ENCODE measurements around the gene RAB36.

The RAB36 gene

DNA sequence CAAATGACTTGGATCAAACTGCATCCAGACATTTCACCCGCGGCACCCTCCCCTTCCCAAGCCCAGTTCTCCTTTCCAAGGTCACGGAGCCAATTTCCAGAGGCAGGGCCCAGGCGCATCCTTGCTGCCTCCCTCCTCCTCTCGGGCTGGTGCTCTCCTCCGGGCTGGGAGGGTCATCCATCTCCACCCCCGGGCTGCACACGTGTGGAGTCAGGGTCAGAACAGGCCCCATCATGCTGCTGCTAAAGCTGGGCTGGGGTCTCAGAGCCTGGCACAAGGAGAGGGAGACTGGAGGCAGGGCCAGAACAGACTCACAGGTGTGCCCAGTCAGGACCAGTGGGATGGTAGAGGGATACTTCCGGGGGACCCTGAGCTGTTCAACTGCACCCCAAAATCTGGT lies 17.5 kb upstream of the RAB36 start:
- H3K27ac ChIP-seq (ENCODE audit: low read length): no peak overlapping the region
- no peaks in the 10 kb centered on the region for H4K20me1 ChIP-seq (ENCODE audit: insufficient read depth, low read length)
- no peaks in the 10 kb centered on the region for H3K79me2 ChIP-seq (ENCODE audit: low read length)
- peak overlapping the region; percentile 39 for H2AFZ ChIP-seq (ENCODE audit: low read length)
- no peaks in the 10 kb centered on the region for H3K9me2 ChIP-seq (replicated peaks; ENCODE audit: insufficient read depth, low read length)
- H3K4me3 ChIP-seq (ENCODE audit: low read length): no peak overlapping the region
- TF ChIP-seq EZH2phosphoT487 (IDR thresholded peaks at IDR 0.05; ENCODE audit: low read length) (no peak), EZH2 (optimal IDR thresholded peaks at IDR 0.05; ENCODE audit: low read depth, low read length) (no peak)
- TF ChIP-seq, protein P1, sequence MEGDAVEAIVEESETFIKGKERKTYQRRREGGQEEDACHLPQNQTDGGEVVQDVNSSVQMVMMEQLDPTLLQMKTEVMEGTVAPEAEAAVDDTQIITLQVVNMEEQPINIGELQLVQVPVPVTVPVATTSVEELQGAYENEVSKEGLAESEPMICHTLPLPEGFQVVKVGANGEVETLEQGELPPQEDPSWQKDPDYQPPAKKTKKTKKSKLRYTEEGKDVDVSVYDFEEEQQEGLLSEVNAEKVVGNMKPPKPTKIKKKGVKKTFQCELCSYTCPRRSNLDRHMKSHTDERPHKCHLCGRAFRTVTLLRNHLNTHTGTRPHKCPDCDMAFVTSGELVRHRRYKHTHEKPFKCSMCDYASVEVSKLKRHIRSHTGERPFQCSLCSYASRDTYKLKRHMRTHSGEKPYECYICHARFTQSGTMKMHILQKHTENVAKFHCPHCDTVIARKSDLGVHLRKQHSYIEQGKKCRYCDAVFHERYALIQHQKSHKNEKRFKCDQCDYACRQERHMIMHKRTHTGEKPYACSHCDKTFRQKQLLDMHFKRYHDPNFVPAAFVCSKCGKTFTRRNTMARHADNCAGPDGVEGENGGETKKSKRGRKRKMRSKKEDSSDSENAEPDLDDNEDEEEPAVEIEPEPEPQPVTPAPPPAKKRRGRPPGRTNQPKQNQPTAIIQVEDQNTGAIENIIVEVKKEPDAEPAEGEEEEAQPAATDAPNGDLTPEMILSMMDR (IDR thresholded peaks at IDR 0.05; ENCODE audit: low read length): no peak
- H3K27me3 ChIP-seq (replicated peaks; ENCODE audit: insufficient read depth, low read length): no peaks in the 10 kb centered on the region
- no peaks in the 10 kb centered on the region for H3K36me3 ChIP-seq (replicated peaks; ENCODE audit: insufficient read depth, low read length)
- no peak overlapping the region for H3K4me2 ChIP-seq (ENCODE audit: low read depth, low read length)
- no peaks in the 10 kb centered on the region for H3K9me3 ChIP-seq (replicated peaks; ENCODE audit: insufficient read depth, low read length)
- H3K9ac ChIP-seq (ENCODE audit: low read length): peak overlapping the region; percentile 7; the same call in 1 of the 2 replicates
- no peaks in the 10 kb centered on the region for H3F3A ChIP-seq (ENCODE audit: insufficient read depth, low read length)
- H3K4me1 ChIP-seq (ENCODE audit: low read length): peaks cover 19% of the 10 kb centered on the region
- DNase-seq: no peak

DNA sequence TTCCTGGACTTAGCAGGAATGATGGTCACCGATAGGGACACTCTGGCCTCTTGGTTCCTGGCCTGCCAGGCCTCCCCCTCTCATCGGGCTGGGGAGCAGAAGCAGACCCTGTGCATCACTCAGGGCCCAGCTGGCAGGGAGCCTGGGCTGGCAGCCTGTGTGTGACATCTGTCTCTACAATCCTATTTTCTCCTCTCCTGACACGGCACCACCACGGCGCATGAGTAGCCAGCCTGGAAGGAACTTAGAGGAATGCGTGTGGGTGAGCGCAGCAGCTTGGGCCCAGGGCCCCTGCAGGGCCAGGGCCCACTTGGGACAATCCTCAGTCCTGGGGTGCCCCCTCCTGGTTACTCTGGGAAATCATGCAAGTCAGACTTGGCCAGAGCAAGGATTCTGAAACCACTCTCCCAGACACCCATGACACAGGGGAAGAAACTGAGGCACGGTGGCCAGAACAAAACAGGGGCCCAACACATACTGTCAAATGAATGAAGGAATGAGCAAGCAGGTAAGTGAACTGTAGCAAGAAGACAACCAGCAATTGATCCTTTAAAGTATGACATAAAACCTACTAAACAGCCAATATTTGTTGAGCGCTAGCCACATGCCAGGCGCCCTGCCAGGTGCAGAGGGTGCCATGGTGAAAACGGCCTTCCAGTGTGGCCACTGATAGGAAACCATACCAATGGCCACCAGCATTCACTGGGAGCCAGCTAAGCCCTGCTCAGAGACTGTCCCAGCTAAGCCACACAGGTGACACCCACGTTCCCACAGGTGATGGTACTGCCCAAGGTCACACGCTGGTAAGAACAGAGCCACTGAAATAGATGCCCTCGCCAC lies 16.8 kb upstream of the RAB36 start:
- Histone ChIP-seq H2AFZ (ENCODE audit: low read length) (peak overlapping the region; percentile 39), H3K4me1 (ENCODE audit: low read length) (peaks cover 19% of the 10 kb centered on the region), H3K4me3 (ENCODE audit: low read length) (no peak overlapping the region), H3K36me3 (replicated peaks; ENCODE audit: insufficient read depth, low read length) (no peaks in the 10 kb centered on the region), H3K9me3 (replicated peaks; ENCODE audit: insufficient read depth, low read length) (no peaks in the 10 kb centered on the region), H3K27me3 (replicated peaks; ENCODE audit: insufficient read depth, low read length) (no peaks in the 10 kb centered on the region), H3K4me2 (ENCODE audit: low read depth, low read length) (no peak overlapping the region), H4K20me1 (ENCODE audit: insufficient read depth, low read length) (no peaks in the 10 kb centered on the region), H3K79me2 (ENCODE audit: low read length) (no peaks in the 10 kb centered on the region), H3K27ac (ENCODE audit: low read length) (no peak overlapping the region), H3K9ac (ENCODE audit: low read length) (peak overlapping the region; percentile 7; the same call in 1 of the 2 replicates), H3F3A (ENCODE audit: insufficient read depth, low read length) (no peaks in the 10 kb centered on the region), H3K9me2 (replicated peaks; ENCODE audit: insufficient read depth, low read length) (no peaks in the 10 kb centered on the region)
- TF ChIP-seq EZH2phosphoT487 (IDR thresholded peaks at IDR 0.05; ENCODE audit: low read length): no peak
- TF ChIP-seq EZH2 (optimal IDR thresholded peaks at IDR 0.05; ENCODE audit: low read depth, low read length): no peak
- TF ChIP-seq, protein P1 (IDR thresholded peaks at IDR 0.05; ENCODE audit: low read length): peak; percentile 88
- DNase-seq: peak; percentile 69

DNA sequence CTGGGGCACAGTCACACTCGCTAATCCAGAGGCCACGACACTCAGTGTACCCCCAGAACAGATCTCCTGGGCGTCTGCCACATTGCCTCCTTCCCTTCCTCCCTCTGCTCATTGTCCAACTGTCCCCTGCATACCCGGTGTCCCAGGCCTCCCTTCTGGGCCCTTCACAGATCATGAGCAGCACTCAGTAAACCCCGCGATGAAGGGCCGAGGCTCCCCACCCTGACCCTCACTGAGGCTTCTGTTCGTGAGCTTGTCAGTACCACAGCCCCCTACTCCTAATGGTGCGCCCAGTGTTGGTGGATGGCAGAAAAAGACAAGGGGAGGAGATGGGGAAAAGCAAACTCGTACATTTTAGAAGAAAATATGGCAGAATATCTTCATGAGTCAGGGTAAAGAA lies 16.1 kb upstream of the RAB36 start:
- H3F3A ChIP-seq (ENCODE audit: insufficient read depth, low read length): no peaks in the 10 kb centered on the region
- H2AFZ ChIP-seq (ENCODE audit: low read length): no peak overlapping the region
- H3K4me2 ChIP-seq (ENCODE audit: low read depth, low read length): no peak overlapping the region
- H3K9me3 ChIP-seq (replicated peaks; ENCODE audit: insufficient read depth, low read length): no peaks in the 10 kb centered on the region
- no peak for TF ChIP-seq EZH2phosphoT487 (IDR thresholded peaks at IDR 0.05; ENCODE audit: low read length)
- TF ChIP-seq, protein P1 (IDR thresholded peaks at IDR 0.05; ENCODE audit: low read length): no peak
- no peak for TF ChIP-seq EZH2 (optimal IDR thresholded peaks at IDR 0.05; ENCODE audit: low read depth, low read length)
- no peaks in the 10 kb centered on the region for H3K27me3 ChIP-seq (replicated peaks; ENCODE audit: insufficient read depth, low read length)
- no peaks in the 10 kb centered on the region for H4K20me1 ChIP-seq (ENCODE audit: insufficient read depth, low read length)
- DNase-seq: no peak
- H3K36me3 ChIP-seq (replicated peaks; ENCODE audit: insufficient read depth, low read length): no peaks in the 10 kb centered on the region
- H3K4me1 ChIP-seq (ENCODE audit: low read length): peaks cover 19% of the 10 kb centered on the region
- H3K4me3 ChIP-seq (ENCODE audit: low read length): no peak overlapping the region
- no peak overlapping the region for H3K27ac ChIP-seq (ENCODE audit: low read length)
- H3K79me2 ChIP-seq (ENCODE audit: low read length): no peaks in the 10 kb centered on the region
- H3K9me2 ChIP-seq (replicated peaks; ENCODE audit: insufficient read depth, low read length): no peaks in the 10 kb centered on the region
- no peak overlapping the region for H3K9ac ChIP-seq (ENCODE audit: low read length)
